Keratinocyte (primary cell): ENCODE data around the gene CRADD.

ENCODE experiments used
- EZH2 ChIP-seq: IDR thresholded peaks from one replicate; pipeline ENCODE4 v1.6.1; 2012; ENCODE audit warnings: inconsistent platforms, mild to moderate bottlenecking, low read length, moderate library complexity
- TF ChIP-seq, protein P1 (sequence below), 3 experiments: IDR thresholded peaks in 1 of 3; conservative IDR thresholded peaks in 1 of 3; optimal IDR thresholded peaks in 1 of 3; 2 replicates in 2 of 3; 3 replicates in 1 of 3; pipeline versions ENCODE3 to v1.5.1; 2011; ENCODE audit warnings: low read length in 3 of 3, mild to moderate bottlenecking in 3 of 3, moderate library complexity in 2 of 3, control low read depth in 1 of 3, inconsistent platforms in 1 of 3; ENCODE audit not compliant: insufficient read depth in 2 of 3; ENCODE audit errors: extremely low read depth in 1 of 3

DNA sequence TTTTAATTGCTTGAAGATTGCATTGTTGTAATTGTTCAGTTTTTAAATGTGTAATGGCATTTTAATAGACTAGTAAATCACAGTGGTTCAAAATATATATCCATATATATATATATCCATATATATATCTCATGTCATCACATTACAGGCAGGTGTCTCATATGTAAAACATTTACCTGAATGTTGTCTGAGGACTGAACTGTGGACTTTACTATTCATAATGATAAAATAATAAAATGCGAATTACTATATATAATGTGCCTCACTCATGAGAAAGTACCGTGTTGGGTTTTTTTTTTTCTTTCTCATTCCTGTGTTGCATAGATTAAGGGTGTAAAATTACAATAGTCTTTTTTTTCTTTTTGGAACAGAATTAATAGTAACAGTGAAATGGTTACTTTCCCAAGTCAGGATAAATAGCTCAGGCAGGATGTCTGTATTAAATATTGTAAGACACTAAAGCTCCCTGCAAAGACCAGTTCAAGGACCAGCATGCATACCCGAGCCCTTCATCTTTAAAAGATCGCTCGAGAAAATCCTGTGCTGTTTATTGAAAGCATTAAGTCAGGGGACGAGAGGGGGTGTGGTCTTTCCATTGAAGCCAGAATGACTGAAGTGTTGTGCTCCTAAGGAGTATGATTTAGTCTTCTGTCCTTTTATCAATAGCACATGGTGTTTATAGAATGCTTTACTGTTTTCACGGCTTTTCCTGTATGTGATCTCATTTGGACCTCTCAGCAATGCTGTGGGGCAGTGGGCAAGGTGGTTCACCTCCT is 173.5 kb downstream of the CRADD start:
- TF ChIP-seq, protein P1, sequence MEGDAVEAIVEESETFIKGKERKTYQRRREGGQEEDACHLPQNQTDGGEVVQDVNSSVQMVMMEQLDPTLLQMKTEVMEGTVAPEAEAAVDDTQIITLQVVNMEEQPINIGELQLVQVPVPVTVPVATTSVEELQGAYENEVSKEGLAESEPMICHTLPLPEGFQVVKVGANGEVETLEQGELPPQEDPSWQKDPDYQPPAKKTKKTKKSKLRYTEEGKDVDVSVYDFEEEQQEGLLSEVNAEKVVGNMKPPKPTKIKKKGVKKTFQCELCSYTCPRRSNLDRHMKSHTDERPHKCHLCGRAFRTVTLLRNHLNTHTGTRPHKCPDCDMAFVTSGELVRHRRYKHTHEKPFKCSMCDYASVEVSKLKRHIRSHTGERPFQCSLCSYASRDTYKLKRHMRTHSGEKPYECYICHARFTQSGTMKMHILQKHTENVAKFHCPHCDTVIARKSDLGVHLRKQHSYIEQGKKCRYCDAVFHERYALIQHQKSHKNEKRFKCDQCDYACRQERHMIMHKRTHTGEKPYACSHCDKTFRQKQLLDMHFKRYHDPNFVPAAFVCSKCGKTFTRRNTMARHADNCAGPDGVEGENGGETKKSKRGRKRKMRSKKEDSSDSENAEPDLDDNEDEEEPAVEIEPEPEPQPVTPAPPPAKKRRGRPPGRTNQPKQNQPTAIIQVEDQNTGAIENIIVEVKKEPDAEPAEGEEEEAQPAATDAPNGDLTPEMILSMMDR (optimal IDR thresholded peaks at IDR 0.05 in 1 of 3, IDR thresholded peaks at IDR 0.05 in 1 of 3, conservative IDR thresholded peaks at IDR 0.05 in 1 of 3; ENCODE audit: extremely low read depth in 1 of 3, insufficient read depth in 2 of 3, low read length in 3 of 3), result no peak
- no peak for TF ChIP-seq EZH2
